Mesodermal cell (in vitro differentiated cells): Measurements from ENCODE around the gene COL4A1.
A peak's percentile ranks its signal among the peaks of the same experiment; 100 is the strongest.

ENCODE experiments used
- H3K27ac ChIP-seq: 2 replicates; pipeline ENCODE4 v1.7.0; 2013; ENCODE audit warnings: mild to moderate bottlenecking, low read depth, low read length, moderate library complexity; ENCODE audit not compliant: severe bottlenecking
- H3K36me3 ChIP-seq: 2 replicates; pipeline ENCODE4 v1.7.1; 2013; ENCODE audit warnings: mild to moderate bottlenecking, low read length, moderate library complexity; ENCODE audit not compliant: control insufficient read depth, insufficient read depth
- H3K4me1 ChIP-seq: one replicate; pipeline ENCODE4 v1.7.1; 2013; ENCODE audit warnings: mild to moderate bottlenecking, low read length; ENCODE audit not compliant: insufficient read depth, control insufficient read depth, poor library complexity, severe bottlenecking
- H3K4me3 ChIP-seq: 2 replicates; pipeline ENCODE4 v1.7.0; 2013; ENCODE audit warnings: low read length, control low read depth, mild to moderate bottlenecking; ENCODE audit not compliant: insufficient read depth, poor library complexity, severe bottlenecking; ENCODE audit errors: extremely low read depth
- H3K9me3 ChIP-seq: 2 replicates; pipeline ENCODE4 v1.7.1; 2013; ENCODE audit warnings: mild to moderate bottlenecking, low read length, moderate library complexity; ENCODE audit not compliant: control insufficient read depth
- WGBS, 2 experiments: methylation state at CpG; one replicate each; pipeline ENCODE4 v1.1.5; 2013; ENCODE audit warnings: missing lambda C conversion rate in 2 of 2; ENCODE audit not compliant: insufficient coverage in 2 of 2; 5-methylcytosine and 5-hydroxymethylcytosine counted together

Gene COL4A1

GRCh38 chr13:110157718-110158117 lies 149.2 kb downstream of the COL4A1 start:
- H3K27ac ChIP-seq = no peak overlapping the region
- WGBS, 2 experiments = 100% methylated on average over 1 of the region's 1 CpG; no CpG with 5 or more reads in 1 of the 2 experiments
- peaks cover 95% of the 10 kb centered on the region for H3K36me3 ChIP-seq
- no peaks in the 10 kb centered on the region for H3K4me1 ChIP-seq
- H3K9me3 ChIP-seq = no peaks in the 10 kb centered on the region
- H3K4me3 ChIP-seq = no peak overlapping the region

- peaks cover 94% of the 10 kb centered on the region for H3K36me3 ChIP-seq
- 84 to 100% methylated on average over 1 to 3 of the region's 5 CpGs for WGBS, 2 experiments
- H3K4me1 ChIP-seq = no peaks in the 10 kb centered on the region
These were observed 150.5 kb downstream of the COL4A1 start for GRCh38 chr13:110156301-110157049.

GRCh38 chr13:110155072-110155471 lies 151.9 kb downstream of the COL4A1 start:
- H3K4me1 ChIP-seq = no peaks in the 10 kb centered on the region

More at GRCh38 chr13:110156301-110157049, 150.5 kb downstream of the COL4A1 start:
- H3K9me3 ChIP-seq = no peaks in the 10 kb centered on the region
- H3K4me3 ChIP-seq = no peak overlapping the region
- no peak overlapping the region for H3K27ac ChIP-seq

GRCh38 chr13:110154410-110154933 lies 152.5 kb downstream of the COL4A1 start:
- H3K9me3 ChIP-seq = no peaks in the 10 kb centered on the region
- no peaks in the 10 kb centered on the region for H3K4me1 ChIP-seq
- no peak overlapping the region for H3K27ac ChIP-seq
- H3K4me3 ChIP-seq = no peak overlapping the region
- peaks cover 93% of the 10 kb centered on the region for H3K36me3 ChIP-seq
- WGBS, 2 experiments = 90% methylated on average over 2 to 5 of the region's 7 CpGs

More at GRCh38 chr13:110155072-110155471, 151.9 kb downstream of the COL4A1 start:
- H3K36me3 ChIP-seq = peaks cover 93% of the 10 kb centered on the region
- WGBS, 2 experiments = 89 to 93% methylated on average over 7 to 12 of the region's 14 CpGs
- no peak overlapping the region for H3K27ac ChIP-seq
- H3K4me3 ChIP-seq = no peak overlapping the region
- H3K9me3 ChIP-seq = no peaks in the 10 kb centered on the region

GRCh38 chr13:110152351-110152750 lies 154.6 kb downstream of the COL4A1 start:
- no peak overlapping the region for H3K4me3 ChIP-seq
- no peaks in the 10 kb centered on the region for H3K4me1 ChIP-seq
- no peaks in the 10 kb centered on the region for H3K9me3 ChIP-seq
- peaks cover 88% of the 10 kb centered on the region for H3K36me3 ChIP-seq
- 93 to 96% methylated on average over 15 to 17 of the region's 17 CpGs for WGBS, 2 experiments
- no peak overlapping the region for H3K27ac ChIP-seq

GRCh38 chr13:110151462-110151861 lies 155.5 kb downstream of the COL4A1 start:
- H3K36me3 ChIP-seq = peaks cover 86% of the 10 kb centered on the region
- H3K4me1 ChIP-seq = no peaks in the 10 kb centered on the region
- H3K27ac ChIP-seq = no peak overlapping the region
- 90 to 96% methylated on average over 11 to 12 of the region's 12 CpGs for whole genome bisulfite sequencing, 2 experiments
- H3K4me3 ChIP-seq = no peak overlapping the region
- no peaks in the 10 kb centered on the region for H3K9me3 ChIP-seq

DNA sequence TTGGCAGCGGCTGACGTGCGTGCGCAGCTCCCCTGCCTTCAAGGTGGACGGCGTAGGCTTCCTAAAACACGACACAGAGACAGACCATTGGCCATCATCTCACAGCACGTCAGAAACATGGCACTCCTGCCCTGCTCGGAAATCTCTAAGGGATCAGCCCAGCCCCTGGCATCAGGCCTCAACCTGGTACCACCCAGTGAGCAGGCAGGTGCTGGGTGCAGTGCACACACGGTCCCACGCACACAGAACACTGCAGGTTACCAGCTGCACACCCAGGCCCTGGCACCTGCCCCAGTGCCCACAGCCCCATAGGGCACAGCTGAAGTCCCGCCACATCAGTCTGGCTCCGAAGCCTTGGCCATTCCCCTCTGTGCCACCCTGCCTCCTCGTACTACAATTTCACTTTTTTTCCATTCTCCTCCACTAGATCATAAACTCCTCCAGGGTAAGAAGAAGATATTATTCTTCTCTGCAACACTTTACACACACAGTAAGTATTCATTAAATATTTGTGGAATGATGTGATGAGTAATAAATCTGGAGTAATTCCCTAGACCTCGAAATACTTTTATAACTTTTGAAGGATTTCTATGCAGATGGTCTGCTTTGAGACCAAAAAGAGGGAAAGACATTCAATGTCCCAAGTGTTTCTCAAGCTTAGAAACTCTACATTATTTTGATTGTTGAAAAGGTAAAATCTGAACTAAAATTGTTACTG lies 156.4 kb downstream of the COL4A1 start:
- Histone ChIP-seq H3K36me3 (peaks cover 79% of the 10 kb centered on the region), H3K27ac (no peak overlapping the region), H3K4me1 (no peaks in the 10 kb centered on the region), H3K9me3 (no peaks in the 10 kb centered on the region), H3K4me3 (no peak overlapping the region)
- WGBS, 2 experiments = 95 to 96% methylated on average over 13 of the region's 15 CpGs

DNA sequence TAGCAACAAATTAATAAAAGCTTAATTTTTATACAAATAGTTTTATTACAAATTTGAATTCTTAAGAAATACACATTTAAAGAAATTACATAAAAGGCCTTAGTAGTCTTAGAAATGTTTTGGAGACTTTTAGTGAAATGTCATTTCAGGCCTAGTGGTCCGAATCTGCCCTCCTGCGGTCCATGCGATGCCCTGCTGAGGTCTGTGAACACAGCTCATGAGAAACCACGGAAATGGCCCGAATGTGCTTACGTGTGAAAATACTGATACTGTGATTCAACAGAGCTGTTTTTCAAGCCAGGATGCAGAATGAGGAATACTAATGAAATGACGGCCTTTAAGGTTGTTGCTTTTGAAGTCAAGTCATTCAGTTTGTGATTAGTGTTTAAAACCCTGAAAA lies 157.9 kb downstream of the COL4A1 start:
- no peaks in the 10 kb centered on the region for H3K9me3 ChIP-seq
- H3K4me1 ChIP-seq = no peaks in the 10 kb centered on the region
- H3K27ac ChIP-seq = no peak overlapping the region
- H3K36me3 ChIP-seq = peaks cover 63% of the 10 kb centered on the region
- H3K4me3 ChIP-seq = no peak overlapping the region
- WGBS, 2 experiments = 92 to 94% methylated on average over 6 to 7 of the region's 7 CpGs

GRCh38 chr13:110140099-110140498 lies 166.9 kb downstream of the COL4A1 start:
- 92 to 94% methylated on average over 1 to 2 of the region's 3 CpGs for WGBS, 2 experiments
- no peak overlapping the region for H3K27ac ChIP-seq

GRCh38 chr13:110138700-110139036 lies 168.3 kb downstream of the COL4A1 start:
- H3K4me3 ChIP-seq = peak overlapping the region; percentile 42

More at GRCh38 chr13:110140099-110140498, 166.9 kb downstream of the COL4A1 start:
- Histone ChIP-seq H3K4me1 (peaks cover 15% of the 10 kb centered on the region), H3K4me3 (no peak overlapping the region), H3K9me3 (no peaks in the 10 kb centered on the region), H3K36me3 (no peaks in the 10 kb centered on the region)

More at GRCh38 chr13:110138700-110139036, 168.3 kb downstream of the COL4A1 start:
- H3K4me1 ChIP-seq = peaks cover 22% of the 10 kb centered on the region
- H3K36me3 ChIP-seq = no peaks in the 10 kb centered on the region
- 52 to 67% methylated on average over 5 to 6 of the region's 8 CpGs for WGBS, 2 experiments
- no peak overlapping the region for H3K27ac ChIP-seq
- no peaks in the 10 kb centered on the region for H3K9me3 ChIP-seq
